SKM-1 (cell line): ENCODE data around the gene TLE3.

ENCODE experiments used
- DNase-seq: peaks from one replicate; lab custom pipeline; 2025; ENCODE audit not compliant: unreplicated experiment; lab: John Stamatoyannopoulos, UW

The TLE3 gene

GRCh38 chr15:70086636-70087035, 11.1 kb downstream of the TLE3 start:
- DNase-seq, result peak; percentile 47

GRCh38 chr15:70084461-70084860, 13.3 kb downstream of the TLE3 start:
- no peak for DNase-seq

DNA sequence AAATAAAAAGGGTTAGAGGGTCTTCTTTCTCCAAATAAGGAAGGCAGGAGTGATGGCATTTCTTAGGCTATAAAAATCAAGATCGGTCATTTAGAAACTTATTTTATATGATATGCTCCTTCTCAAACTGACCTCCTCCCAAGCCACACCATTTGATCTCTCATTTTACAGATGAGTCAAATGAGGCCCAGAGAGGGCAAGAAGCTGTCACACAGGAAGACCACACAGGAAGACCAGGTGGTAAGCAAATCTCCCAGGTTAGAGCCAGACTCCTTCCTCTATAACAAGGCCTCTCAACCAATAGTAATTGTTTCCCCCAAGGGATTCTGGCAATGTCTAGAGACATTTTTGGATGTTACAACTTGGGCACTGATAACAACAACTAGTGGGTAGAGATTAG, 13.8 kb downstream of the TLE3 start:
- DNase-seq, result no peak

DNA sequence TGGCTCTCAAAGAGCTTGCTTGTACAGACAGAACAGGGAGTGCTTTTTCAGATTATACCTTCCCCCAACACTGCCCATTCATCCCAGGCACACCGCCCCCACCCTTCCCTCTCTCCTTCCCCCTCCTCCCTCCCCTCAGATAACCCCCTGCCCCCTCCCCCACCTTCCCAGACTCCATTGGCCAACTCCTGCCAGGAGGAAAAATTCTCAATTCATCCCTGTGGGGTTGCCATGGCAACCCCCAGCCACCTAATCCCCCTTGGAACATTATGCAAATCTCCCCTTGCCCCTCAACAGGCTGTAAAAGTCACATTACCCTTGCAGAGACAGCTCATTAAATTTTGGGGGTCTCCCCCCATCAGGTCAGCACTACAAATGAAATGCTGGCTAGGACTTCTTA, 14.3 kb downstream of the TLE3 start:
- DNase-seq, result no peak

GRCh38 chr15:70082281-70082900, 15.3 kb downstream of the TLE3 start:
- DNase-seq, result no peak

DNA sequence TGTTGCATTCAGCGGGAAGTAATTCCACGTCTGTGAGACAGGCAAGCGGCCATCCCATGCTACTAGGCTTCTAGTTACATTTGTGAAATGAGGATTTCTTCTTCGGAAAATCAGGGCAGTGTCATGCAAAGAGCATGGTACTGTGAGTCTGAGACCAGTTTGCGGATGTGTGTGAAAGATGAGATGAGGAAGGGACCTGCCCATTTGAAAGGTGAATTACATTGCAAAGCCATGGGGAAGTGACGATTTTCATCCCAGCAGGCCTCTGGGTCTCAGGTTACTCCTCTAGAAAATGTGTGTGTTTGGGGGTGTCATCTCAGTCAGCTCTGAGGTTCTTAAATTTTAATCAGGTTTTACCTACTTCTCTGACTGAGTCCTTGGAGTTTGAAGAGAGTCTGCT, 16.1 kb downstream of the TLE3 start:
- no peak for DNase-seq

GRCh38 chr15:70080347-70080746, 17.4 kb downstream of the TLE3 start:
- no peak for DNase-seq

DNA sequence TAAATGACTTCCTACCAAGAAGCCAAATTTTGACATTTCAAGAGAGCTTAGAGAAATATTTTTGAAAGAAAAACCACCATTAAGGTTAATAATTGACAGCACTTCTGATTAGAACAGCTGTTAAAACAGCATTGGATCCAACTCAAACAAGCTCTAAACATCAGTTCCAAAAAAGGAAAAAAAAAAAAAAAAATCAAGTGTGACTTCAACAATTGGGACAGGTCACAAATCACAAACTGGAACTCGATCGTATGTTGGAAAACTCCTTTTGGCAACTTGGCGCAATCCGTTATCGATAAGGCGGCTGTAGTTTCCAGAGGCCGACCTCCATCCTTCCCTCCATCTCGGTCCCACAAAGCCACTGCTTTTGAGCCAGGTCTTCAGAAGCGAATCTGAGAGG, 17.8 kb downstream of the TLE3 start:
- DNase-seq, result no peak

DNA sequence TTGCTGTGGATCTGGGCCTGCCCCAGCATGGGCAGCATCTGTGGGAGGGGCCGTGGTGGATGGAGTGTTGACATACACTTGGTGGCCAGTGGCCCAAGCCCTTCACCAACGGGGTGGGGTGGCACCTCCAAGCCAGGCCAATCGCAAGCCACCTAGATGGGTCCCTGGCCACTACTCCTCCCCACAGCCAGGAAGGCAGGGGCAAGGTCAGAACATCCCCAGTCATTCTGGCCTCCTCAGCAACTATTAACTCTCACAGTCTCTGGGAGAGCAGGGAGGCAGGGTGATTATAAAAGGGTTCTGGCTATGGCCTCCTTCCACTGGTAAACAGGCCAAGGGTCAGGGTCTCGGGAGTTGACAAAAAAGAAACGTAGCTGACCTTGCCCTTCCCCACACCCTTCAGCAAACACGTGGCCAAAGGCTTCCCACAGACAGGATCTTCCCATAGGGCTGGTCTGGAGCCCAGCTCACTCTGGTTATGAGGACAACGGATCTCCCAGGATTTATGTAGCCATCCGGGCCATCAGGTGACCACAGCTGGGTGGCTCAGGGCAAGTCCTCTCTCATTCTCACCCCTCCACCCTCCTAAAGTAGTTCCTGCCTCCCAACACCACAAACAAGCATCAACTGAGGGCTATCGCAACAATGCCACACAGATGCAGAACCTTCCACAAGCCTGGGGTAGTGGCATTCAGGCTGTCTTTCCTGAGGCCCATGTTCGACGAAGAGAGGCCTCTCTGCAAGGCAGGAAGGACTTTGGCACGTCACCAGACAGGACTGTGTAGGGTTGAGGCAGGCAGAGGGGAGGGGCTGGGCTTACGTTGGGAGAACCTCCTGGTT, 18.9 kb downstream of the TLE3 start:
- DNase-seq, result no peak

- no peak for DNase-seq
Measured at GRCh38 chr15:70077188-70078147, 20.2 kb downstream of the TLE3 start.

- no peak for DNase-seq
Measured at GRCh38 chr15:70074380-70074779, 23.3 kb downstream of the TLE3 start.

DNA sequence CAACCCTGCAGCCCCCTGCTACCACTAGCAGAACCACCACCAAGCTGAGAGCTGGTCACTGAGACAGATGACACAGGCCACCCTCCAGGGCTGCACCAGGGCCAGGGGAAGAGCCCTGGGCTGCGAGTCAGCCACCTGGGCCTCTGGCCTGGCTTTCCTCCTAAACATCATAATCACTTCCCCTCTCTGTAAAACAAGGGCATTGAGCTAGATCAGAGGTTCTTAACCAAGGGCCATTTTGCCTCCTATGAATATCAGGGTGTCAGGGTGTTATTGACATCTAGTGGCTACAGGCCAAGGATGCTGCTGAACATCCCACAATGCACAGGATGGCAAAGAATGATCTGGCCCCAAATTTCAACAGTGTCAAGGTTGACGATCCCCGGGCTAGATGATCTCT, 25.2 kb downstream of the TLE3 start:
- no peak for DNase-seq

DNA sequence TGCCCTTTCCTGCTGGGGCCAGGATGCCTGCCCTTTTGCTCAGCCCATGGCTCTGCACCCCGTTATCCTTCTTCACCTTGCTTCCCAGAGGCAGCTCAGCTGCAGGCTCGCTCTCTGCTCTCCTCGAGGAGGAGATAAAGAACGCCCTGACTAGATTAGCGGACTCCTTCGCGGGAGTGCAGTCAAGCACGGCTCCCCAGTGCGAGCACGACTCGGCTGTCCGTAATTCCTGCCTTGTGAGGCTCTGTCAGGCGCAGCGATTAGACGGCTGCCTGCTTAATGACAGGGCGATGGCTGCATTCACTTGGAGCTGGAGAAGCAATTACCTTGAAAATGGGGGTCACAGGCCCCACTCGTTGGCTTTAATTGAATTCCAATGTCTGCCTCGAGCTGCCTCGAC, 25.9 kb downstream of the TLE3 start:
- DNase-seq, result no peak

GRCh38 chr15:70069716-70070115, 28.0 kb downstream of the TLE3 start:
- DNase-seq, result no peak

- no peak for DNase-seq
Measured at GRCh38 chr15:70068783-70069565, 28.7 kb downstream of the TLE3 start.

DNA sequence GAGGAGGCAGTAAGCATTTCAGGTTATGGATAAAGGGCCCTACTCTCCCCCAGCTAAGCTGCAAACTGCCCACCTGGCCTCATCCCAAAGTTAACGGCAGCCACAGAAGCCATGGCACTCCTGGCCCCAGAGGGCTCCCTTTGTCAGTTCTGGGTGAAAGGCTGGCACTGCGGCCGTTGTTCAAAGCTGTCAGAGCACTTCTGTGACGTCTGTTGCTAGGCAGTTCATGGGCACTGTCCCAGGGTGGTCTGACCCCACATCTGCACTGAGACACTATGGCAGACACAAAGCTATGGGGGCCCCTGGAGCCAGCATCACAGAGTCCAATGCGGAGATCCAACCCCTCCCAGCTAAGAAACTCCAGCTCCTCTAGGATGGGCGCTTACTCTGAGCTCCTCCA, 30.0 kb downstream of the TLE3 start:
- no peak for DNase-seq

DNA sequence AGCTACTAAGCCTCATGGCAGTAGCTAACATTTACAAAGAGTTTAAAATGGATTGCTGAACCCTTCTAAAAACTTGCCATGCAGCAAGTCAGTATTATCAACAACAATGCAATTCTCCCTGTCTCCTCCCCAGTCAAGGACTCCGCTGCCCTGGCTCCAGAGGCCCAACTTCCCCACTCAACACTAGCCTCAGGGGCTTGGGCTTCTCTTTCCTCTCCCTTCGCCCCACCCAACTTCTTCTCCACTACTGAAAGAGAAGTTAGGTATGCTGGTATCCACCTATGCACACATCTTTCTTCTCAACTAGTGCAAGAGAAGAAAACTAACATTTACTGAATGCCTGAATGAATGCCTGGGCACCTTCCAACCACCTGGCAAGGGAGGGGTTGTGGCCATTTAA, 30.7 kb downstream of the TLE3 start:
- DNase-seq, result no peak

DNA sequence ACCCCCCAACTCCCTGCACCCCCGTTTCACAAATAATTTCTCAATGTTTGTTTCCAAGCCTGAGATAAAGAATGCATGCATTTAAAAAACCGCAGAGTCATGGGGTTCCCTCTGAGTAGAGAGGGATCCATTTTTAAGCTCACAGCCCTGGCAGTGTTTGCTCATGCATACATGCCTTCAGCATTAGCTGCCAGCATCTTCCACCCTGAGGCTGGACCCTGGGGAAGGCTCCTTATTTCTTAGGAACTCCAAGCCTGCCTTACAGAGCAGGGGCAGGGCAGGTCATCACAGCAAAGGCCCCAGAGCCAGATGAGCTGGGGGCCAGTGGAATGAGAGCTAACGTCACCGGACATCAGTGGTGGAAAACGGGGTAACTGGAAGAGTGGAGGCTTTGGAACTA, 31.3 kb downstream of the TLE3 start:
- no peak for DNase-seq

GRCh38 chr15:70066004-70066403, 31.7 kb downstream of the TLE3 start:
- no peak for DNase-seq

- no peak for DNase-seq
Measured at GRCh38 chr15:70065006-70065722, 32.6 kb downstream of the TLE3 start.
